OCI-M2 (cell line): ENCODE data around the gene DDAH1.

Source experiments
- DNase-seq: peaks from one replicate; lab custom pipeline; 2025; ENCODE audit not compliant: unreplicated experiment; lab: John Stamatoyannopoulos, UW

Gene DDAH1

DNA sequence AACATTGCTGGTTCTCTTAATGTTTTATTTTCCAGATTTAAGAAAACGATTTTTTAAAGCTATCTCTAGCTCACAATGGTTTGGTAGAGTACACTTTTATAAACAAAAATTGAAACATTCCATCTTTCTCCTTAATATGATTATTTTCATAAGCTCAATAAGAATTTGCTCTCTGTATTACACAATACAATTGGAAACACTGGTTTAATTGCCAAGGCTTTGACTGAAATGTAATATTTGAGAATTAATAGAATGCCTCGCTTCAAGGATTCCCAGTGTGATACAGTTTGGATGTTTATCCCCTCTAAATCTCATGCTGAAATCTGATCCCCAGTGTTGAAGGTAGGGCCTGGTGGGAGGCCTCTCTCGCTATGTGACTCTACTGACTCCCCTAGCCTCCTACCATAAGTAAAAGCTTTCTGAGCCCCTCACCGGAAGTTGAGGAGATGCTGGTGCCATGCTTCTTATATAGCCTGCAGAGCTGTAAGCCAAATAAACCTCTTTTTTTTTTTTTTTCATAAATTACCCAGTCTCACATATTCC lies 67.4 kb downstream of the DDAH1 start:
- DNase-seq = no peak

DNA sequence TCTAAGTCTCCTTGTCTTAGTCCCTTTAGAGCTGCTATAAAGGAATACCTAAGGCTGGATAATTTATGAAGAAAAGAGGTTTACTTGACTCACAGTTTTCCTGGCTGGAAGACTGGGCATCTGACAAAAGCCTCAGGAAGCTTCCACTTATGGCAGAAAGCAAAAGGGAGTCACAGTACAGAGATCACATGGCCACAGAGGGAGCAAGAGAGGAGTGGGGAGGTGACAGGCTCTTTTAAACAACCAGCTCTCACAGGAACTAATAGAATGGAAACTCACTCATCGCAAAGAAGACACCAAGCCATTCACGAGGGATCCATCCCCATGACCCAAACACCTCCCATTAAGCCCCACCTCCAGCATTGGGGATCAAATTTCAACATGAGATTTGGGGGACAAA lies 68.8 kb downstream of the DDAH1 start:
- no peak for DNase-seq

DNA sequence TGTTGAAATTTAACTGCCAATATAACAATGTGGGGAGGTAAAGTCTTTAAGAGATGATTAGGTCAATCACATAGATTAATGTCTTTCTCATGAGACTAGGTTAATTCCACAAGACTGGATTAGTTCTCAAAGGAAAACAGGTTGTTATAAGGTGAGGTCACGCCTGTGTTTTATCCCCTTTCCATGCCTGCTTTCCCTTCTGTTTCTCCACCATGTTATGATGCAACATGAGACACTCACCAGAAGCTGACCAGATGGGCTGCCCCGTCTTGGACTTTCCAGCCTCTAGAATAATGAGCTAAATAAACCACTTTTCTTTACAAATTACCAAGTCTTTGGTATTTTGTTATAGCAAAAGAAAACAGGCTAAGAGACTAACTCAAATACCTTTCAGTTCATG lies 70.8 kb downstream of the DDAH1 start:
- no peak for DNase-seq

DNA sequence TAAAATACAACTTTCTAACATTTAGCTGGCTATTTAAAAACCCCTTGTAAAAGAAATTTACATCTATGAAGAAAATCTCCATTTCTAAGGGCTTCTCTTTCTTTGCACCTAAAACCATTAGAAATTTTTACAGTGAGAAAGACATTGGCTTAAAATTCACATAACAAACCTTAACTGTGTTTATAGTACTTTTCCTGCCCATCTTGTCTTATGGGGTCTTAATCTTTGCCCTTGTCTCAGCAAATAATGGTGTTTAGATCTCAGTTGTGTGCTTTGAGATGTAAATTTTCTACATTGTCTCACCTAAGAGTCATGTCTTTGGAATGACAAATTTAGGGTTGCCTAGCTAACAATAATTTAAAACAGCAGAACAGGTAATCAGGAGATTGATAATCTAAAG lies 71.5 kb downstream of the DDAH1 start:
- no peak for DNase-seq

DNA sequence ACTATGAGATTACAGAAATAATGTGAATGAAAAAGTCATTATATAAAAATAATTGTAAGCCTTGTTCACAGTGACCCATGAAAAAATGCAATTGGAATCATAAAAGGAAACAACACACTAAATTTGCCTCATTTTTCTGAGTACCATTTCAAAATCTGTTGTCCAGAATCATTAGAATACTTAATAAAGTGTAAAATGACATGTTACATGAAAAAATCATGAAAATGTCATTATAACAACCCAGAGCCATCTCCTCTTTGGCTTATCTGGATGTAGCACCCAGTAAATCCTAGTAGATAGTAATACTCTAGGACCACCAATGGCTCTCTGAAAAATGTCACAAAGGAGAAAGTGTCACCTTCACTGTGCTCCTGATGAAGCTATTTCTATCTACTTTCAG lies 76.5 kb downstream of the DDAH1 start:
- DNase-seq = no peak

DNA sequence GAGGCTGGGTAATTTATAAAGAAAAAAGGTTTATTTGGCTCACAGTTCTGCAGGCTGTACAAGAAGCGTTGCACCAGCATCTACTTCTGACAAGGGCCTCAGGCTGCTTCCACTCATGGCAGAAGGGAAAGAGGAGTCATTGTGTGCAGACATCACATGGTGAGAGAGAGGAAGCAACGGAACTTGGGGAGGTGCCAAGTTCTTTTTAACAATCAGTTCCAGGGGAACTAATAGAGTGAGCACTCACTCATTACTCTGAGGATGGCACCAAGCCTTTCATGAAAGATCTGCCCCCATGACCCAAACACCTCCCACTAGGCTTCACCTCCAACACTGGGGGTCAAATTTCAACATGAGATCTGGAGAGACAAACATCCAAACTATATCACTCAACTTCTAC lies 77.2 kb downstream of the DDAH1 start:
- no peak for DNase-seq

DNA sequence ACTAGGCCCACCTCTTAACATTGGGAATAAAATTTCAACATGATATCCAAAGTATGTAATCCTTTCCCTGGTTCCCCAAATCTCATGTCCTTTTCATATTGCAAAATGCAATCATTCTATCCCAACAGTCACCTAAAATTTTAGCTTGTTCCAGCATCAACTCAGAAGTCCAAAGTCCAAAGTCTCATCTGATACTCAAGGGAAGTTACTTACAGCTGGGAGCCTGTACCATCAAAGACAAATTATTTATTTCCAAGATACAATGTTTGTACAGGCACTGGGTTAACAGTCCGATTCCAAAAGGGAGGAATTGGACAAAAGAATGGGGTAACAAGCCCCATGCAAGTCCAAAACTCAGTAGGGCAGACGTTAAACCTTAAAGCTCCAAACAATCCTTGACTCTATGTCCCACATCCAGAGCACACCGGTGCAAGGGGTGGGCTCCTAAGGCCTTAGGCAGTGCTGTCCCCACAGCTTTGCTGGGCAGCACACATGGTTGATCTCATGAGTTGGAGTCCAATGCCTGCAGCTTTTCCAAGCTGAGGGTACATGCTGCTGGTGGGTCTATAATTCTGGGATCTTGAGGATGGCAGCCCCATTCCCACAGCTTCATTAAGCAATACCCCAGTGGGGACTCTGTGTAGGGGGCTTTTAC lies 78.8 kb downstream of the DDAH1 start:
- no peak for DNase-seq

DNA sequence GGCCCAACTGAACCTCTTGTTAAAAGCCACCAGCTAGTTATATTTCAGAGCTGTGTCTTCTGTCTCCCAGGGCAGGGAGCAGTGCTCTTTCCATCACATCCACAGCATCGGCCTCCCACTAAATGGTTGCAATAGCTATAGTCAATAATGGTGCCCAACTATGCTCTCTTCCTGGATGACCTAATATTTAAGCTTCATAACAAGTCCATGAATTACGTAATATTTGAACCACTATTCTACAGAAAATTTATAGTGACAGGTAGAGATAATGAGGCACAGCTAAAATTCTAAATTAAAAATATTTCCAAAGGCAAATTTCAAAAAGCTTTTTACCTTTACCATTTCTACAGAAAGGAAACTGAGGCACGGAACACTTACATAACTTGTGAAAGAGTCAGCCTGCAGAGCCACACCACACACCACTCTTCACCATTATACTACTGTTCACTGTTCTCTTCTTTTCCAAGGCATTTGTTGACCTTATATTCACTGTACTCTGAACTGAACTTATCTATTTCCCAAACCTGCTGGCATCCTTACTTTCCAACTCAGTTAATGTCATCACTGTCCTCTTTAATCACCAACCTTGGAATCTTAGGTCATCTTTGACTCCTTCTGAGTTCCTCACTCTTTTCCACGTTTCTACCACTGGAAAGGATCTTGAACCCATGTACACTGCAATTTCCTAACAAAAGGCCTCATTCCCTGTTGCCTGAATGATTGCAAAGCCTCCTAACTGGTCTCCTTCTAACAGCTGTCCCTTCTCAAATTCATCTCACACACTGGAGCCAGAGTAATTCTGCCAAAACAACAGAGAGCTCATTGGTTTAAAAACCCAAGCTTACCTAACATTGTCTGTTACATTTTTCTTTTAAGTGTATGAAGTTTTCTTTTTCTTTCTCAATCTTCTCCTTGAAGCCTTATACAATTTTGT lies 85.5 kb downstream of the DDAH1 start:
- DNase-seq = no peak

DNA sequence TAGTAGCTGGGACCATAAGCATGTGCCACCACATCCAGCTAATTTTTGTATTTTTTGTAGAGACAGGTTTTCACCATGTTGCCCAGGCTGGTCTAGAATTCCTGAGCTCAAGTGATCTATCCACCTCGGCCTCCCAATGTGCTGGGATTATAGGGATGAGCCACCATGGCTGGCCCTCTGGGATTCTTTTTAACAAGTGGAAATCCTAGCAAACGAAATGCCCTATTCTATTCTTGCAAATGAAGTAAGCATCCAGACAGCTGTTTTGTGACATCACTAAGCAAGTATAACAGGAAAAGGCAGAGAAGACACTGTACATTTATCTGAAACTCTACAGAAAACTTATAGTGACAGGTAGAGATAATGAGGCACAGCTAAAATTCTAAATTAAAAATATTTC lies 86.4 kb downstream of the DDAH1 start:
- no peak for DNase-seq

DNA sequence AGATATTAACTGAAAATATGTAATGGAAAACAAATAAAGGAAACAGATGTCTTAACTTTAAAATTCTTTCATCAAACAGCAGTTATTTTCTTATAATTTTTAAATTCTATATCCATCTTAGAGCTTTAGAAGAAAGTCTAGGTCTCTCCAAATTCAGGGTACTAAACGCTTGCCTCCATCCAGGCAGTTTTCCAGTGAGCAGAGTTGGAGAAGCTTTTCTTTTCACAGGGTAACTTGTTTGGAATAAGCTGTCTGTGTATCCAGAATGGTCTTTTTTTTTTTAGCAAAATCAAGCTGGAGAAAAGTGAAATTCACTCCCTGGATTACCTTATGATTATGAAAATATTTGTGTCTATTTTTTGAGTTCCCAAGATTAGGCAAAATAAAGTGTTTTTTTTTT lies 88.6 kb downstream of the DDAH1 start:
- DNase-seq = no peak

DNA sequence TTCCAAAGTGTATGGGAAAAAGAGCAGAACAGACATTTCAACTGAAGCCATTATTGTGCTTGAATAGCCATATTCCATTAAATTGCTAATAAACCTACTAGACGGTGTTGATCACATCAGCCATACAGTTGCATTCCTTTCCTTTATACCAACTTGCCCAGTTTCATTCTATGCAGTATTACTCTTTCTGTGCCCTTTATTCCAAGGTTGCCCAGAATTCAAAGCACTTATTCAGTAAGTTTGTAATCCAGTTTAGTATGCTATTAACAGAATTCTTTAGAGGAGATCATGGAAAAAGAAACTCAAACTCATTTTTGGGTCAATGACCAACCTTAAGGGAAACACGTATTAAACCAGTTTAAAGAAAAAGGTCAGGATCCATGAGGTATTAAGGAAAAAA lies 89.5 kb downstream of the DDAH1 start:
- no peak for DNase-seq

DNA sequence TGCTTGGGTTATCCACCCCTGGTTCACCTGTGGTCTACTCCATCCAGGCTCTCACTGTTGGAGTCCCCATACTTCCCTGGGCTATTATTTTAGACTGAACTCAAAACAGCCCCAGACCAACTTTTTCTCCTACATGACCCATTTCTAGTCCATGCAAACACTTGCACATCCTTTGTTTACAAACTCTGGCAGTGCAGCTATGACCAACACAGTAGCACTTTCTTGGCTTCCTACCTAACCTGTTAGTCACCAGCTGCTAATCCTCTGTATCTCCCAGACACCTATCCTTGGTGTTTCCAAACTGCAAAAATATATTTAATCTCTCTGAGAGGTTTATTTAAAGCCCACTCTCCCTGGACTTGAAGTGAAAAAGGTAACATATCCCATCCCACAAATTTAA lies 90.8 kb downstream of the DDAH1 start:
- DNase-seq = no peak

DNA sequence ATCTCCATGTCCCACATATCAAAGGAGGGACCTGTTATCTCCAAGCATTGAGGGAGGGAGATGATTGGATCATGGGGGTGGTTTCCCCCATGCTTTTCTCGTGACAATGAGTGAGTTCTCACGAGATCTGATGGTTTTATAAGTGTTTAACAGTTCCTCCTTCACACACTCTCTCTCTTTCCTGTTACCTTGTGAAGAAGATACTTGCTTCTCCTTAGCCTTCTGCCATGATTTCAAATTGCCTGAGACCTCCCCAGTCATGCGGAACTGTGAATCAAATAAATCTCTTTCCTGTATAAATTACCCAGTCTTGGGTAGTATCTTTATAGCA lies 91.6 kb downstream of the DDAH1 start:
- no peak for DNase-seq

DNA sequence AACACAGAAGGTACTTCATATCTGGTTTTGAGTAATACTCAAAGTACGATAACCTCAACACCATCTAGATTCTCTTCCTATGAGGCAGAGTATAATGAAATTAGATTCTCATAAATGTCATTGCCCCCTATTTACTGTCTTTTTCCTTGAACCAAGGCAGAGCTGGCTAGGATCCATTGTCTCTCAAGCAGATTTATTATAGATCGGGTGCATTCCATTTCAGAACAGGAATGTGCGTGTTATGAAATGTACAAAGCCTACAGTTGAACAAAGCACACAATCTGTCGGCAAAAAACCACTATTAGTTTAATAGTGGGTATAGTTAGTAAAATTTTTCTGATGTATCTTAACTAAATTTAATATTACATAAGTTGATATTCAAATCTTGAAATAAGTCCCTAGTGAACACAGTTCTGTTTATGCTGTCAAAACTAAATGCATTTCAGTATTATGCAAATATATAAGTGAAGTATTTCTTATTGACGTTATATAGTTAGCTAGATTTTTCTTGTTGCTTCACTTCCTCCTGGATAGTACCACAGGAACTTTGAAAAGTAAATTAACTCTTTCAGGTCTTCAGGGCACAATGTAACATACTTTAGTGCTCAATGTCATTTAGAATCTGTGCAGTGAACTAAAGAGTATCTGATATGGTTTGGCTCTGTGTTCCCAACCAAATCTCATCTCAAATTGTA lies 92.1 kb downstream of the DDAH1 start:
- no peak for DNase-seq

DNA sequence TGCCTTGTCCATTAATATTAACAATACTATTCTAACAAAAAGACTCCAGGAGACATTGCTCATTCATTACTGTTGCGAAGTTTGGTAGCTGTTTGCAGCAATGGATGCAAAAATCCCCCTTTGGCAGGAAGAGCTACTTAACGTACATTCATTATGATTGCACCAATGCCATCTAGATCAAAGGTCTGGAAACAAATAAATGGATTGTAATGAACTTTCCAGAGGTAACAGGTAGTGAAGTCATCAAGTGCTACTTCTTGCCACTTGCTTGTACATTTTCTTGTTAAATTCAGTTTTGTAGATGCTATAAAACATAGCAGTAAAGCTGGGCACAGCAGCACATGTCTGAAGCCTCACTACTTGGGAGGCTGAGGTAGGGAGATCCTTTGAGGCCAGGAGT lies 93.9 kb downstream of the DDAH1 start:
- DNase-seq = no peak

DNA sequence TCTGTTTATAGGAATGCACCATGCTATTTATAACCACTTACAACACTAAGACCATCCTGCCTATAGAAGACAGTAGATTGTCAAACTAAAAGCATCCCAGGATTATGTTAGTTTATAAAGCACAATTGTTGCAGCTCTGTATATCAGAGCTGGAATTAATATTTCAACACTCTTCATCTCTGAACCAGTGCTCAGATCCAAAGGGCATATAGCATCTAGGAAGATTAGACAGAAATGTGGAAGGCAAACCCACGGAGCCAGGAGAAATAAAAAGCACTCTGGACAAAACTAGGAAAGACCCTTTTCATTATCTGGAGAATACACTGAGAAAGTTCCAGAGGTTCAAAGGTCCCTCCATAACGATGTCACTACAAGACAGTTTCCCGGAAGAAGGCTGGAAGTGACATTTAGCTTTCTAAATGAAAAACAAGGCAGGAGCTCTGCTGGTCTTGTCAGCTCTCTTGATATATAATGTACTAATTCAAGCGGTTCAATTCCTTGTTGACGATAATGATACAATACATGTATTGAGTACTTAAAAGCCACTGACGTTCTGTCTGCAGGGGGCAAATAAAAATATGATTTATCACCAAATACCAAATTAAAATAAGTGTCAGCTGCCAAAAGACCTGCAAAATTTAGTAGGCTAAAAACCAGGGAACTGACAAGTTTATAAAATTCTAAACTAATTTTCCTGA lies 96.7 kb downstream of the DDAH1 start:
- no peak for DNase-seq

DNA sequence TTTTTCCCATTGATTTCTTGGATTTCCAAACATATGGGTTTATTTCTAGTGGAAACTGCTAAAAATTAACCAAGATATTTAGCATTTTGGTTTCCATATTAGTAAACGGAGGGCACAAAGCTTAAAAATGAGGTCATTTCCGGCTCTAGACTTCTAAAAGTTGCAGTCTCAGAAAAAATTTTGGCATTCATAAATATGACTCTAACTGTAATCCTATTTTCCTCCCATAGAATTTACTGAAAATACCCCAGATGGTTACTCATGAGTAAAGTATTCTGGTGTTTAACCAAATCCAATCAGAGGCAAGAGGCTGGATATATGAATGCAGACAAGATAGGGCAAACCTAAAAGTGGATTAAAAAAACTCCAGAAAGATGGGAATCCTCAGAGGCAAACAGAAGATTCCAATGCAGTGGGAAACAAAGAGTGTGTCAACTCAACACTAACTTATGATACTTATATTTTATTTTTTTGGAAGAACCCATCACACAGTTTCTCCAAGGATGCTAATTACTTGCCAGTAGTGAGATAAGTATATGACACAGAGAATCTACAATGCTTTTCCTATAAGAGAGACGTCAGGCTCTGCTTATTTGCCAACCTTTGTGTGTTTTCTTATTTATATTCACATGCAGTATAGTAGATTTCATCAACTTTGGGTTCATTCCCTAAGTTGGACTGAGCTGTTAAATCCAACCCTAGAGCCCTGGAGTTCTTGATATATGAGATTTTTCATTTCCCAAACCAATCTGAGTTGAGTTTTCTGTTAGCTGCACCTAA lies 98.4 kb downstream of the DDAH1 start:
- DNase-seq = no peak

DNA sequence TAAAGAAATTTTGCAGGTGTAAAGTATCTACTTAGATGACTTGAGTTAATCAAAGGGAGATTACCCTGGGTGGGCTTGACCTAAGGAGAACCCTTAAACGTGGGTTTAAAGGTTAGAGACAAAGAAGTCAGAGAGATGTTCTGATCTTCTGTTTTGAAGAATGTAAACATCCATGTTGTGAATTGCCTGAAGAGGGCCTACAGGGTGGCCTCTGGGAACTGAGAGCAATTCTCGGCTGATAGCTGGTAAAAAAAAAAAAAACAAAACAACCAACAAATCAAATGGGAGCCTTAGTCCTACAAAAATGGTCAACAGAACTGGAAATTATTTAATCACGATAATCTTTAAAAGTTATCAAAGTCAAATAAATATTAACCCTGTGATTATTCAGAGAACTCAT lies 99.1 kb downstream of the DDAH1 start:
- DNase-seq = no peak

DNA sequence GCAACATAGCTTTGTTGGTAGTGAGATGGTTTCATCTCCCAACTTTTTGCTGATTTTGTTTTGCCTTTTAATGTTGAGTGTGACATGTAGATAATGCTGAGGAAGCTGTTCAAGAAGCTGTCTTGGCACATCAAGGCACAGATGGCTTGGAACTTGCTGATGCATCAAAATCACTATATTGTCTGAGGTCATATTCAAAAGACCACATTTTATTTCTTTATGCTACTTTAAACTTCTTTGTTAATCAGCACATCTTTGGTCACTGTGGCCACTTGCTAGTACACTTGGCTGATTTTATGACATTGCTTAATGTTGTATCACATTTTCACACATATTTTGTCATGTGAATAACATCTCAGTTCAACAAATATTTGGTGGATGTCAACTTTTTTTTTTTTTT lies 101.4 kb downstream of the DDAH1 start:
- DNase-seq = no peak

DNA sequence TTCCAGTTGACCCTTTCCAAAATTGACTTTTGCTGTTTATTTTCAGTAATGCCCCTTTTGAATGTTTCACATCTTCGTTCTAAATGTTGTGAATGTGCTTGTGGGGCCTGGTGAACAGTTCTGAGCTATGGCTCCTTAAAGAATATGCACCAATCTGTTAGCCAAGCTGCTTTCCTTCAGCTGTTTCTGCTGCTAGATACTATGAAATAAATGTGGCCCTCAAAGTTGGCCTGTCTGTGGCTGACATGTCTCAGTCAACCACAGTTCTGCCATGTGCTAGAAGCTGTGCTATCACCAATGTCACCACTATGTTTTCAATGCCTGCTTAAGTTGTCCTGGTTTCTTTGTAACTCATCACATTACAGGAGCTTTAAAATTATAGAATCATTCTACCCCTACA lies 101.9 kb downstream of the DDAH1 start:
- DNase-seq = no peak
